ENCODE data around the gene TIGD1. TPM values are rescaled to one million over a fixed set of nuclear protein-coding genes. Genes with fewer than 3 reads are reported as not detected.

The TIGD1 gene
- total RNA-seq, 4 donors from 2014 or later, result 4.6 to 16.3 (median 7.9) TPM

DNA sequence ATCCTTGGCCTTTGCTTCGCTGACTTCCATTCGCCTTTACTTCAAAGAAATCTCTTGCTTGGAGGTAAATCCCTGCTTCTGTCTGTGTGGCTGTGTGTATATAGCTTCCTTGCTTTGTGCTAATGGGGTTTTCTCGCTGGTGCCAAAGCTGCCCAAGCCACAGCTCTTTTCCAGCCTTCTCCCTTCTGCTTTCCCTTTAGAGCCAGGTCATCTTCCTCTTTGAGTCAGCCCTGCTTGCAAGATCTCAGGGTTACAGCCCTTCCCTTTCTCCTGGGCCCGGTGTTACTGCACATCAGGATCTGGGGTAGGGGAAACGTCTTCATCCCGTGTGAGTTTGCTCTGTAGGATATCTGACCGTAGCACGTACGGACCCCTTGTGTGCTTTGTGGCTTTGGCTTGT is 19.2 kb upstream of the TIGD1 start:
- peaks cover 15% of the 10 kb centered on the region for H3K4me1 ChIP-seq
- H3K9me3 ChIP-seq, result no peaks in the 10 kb centered on the region
- H3K27me3 ChIP-seq, result no peaks in the 10 kb centered on the region
- peaks cover 84% of the 10 kb centered on the region for H3K36me3 ChIP-seq
- H3K4me3 ChIP-seq, result no peak overlapping the region
- WGBS, result 97% methylated on average over 9 of the region's 9 CpGs
- no peak for DNase-seq (ENCODE audit: low spot score in 2 of 2)
- no peak overlapping the region for H3K27ac ChIP-seq
- TF ChIP-seq EP300 (IDR thresholded peaks at IDR 0.05) (no peak), POLR2AphosphoS5 (IDR thresholded peaks at IDR 0.05) (no peak), POLR2A (IDR thresholded peaks at IDR 0.05) (no peak)
- TF ChIP-seq, protein P1, sequence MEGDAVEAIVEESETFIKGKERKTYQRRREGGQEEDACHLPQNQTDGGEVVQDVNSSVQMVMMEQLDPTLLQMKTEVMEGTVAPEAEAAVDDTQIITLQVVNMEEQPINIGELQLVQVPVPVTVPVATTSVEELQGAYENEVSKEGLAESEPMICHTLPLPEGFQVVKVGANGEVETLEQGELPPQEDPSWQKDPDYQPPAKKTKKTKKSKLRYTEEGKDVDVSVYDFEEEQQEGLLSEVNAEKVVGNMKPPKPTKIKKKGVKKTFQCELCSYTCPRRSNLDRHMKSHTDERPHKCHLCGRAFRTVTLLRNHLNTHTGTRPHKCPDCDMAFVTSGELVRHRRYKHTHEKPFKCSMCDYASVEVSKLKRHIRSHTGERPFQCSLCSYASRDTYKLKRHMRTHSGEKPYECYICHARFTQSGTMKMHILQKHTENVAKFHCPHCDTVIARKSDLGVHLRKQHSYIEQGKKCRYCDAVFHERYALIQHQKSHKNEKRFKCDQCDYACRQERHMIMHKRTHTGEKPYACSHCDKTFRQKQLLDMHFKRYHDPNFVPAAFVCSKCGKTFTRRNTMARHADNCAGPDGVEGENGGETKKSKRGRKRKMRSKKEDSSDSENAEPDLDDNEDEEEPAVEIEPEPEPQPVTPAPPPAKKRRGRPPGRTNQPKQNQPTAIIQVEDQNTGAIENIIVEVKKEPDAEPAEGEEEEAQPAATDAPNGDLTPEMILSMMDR (IDR thresholded peaks at IDR 0.05), result no peak

DNA sequence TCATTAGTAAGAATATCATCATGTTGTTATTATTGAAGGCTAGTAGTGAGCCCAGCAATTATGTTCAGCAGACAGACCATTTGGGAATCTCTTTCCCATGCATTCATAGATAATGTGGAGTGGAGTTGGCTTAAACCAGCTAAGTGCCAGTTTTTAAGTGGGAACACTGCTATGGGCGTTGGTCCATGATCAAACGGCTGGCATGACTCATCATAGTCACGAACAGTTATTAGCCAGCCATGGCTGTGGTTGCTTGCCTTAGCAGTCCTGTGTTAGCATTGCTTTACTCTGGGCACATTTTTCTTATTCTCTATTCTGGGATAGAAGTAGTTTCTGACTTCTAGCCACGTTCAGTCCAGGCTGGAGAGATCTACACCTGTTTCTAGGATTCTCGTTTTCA is 17.8 kb upstream of the TIGD1 start:
- 45% methylated on average over 5 of the region's 5 CpGs for WGBS
- no peaks in the 10 kb centered on the region for H3K27me3 ChIP-seq
- no peaks in the 10 kb centered on the region for H3K9me3 ChIP-seq
- TF ChIP-seq POLR2A (IDR thresholded peaks at IDR 0.05), result no peak
- no peak for TF ChIP-seq POLR2AphosphoS5 (IDR thresholded peaks at IDR 0.05)
- TF ChIP-seq, protein P1 (IDR thresholded peaks at IDR 0.05), result no peak
- no peak for TF ChIP-seq EP300 (IDR thresholded peaks at IDR 0.05)
- H3K4me1 ChIP-seq, result peaks cover 15% of the 10 kb centered on the region
- no peak for DNase-seq (ENCODE audit: low spot score in 2 of 2)
- no peak overlapping the region for H3K4me3 ChIP-seq
- H3K27ac ChIP-seq, result no peak overlapping the region
- peaks cover 85% of the 10 kb centered on the region for H3K36me3 ChIP-seq

DNA sequence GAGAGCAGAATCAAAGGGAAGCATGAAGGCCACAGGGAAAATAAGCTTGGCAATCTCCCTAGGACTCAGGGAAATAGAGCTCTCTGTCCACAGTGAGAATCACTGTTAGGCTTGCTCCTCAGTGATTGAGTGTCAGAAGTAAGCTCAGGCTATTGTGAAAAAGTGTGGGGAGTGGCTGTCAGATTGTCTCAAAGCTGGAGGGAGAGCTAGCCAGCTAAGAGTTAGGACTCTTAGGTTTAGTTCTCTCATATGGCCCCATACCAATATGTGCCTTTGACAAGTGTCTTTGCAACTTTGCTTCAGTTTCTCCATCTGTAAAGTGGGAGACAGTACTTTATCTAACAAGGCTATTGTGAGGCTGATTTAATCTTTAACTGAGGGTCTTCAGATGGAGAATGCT is 17.4 kb upstream of the TIGD1 start:
- Histone ChIP-seq H3K9me3 (no peaks in the 10 kb centered on the region), H3K36me3 (peaks cover 88% of the 10 kb centered on the region), H3K4me3 (no peak overlapping the region), H3K27me3 (no peaks in the 10 kb centered on the region), H3K4me1 (peaks cover 15% of the 10 kb centered on the region), H3K27ac (no peak overlapping the region)
- no peak for DNase-seq (ENCODE audit: low spot score in 2 of 2)
- TF ChIP-seq POLR2A (IDR thresholded peaks at IDR 0.05) (no peak), EP300 (IDR thresholded peaks at IDR 0.05) (no peak), POLR2AphosphoS5 (IDR thresholded peaks at IDR 0.05) (no peak)
- TF ChIP-seq, protein P1 (IDR thresholded peaks at IDR 0.05), result no peak

DNA sequence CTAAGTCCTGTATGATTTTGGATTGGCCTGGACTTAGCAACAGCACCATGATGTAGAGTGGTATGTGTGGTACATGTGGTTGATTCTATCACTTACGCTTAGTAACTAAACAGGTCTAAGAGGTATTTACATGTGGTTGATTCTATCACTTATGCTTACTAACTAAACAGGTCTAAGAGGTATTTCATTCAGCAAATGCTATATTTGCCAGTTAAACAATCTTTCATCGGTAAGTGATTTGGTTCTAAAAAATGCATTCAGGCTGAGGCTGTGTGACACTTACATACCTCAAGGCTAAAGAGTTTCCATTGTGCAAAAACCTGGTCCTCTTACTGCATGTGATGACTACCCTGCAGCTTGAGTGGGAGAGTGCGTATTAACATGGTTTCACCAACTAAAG is 13.2 kb upstream of the TIGD1 start:
- H3K27me3 ChIP-seq, result no peaks in the 10 kb centered on the region
- peaks cover 88% of the 10 kb centered on the region for H3K36me3 ChIP-seq
- no peak for DNase-seq (ENCODE audit: low spot score in 2 of 2)
- TF ChIP-seq POLR2A (IDR thresholded peaks at IDR 0.05) (no peak), EP300 (IDR thresholded peaks at IDR 0.05) (no peak), POLR2AphosphoS5 (IDR thresholded peaks at IDR 0.05) (no peak)
- TF ChIP-seq, protein P1 (IDR thresholded peaks at IDR 0.05), result no peak
- H3K4me1 ChIP-seq, result peaks cover 15% of the 10 kb centered on the region
- 50% methylated on average over 3 of the region's 3 CpGs for WGBS
- no peak overlapping the region for H3K4me3 ChIP-seq
- no peaks in the 10 kb centered on the region for H3K9me3 ChIP-seq
- no peak overlapping the region for H3K27ac ChIP-seq

DNA sequence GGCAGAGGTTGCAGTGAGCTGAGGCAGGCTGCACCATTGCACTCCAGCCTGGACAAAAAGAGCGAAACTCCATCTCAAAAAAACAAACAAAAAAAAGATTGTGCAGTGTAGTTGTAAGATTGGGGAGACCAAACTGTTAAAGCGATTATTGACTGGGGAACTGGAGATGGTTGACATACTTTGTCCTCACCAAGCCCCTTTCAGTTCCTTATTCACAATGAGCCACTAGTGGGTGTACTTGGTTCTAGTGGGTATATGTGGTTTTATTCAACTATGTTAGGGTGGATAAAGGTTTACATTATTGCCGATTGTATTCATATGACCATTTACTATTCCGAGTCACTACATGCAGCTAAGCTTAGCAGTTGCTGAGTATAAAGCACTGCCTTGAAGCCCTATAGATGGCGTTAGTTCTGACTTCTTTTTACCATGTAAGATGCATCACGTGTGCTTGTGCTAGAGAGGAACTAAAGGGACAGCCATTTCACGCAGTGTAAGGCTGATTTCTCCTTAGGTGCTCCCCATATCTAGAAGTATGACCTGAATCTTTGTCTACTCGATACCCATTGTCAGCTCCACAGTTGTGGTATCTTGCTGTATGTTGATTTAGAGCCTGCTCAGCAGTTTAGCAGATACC is 12.3 kb upstream of the TIGD1 start:
- H3K27me3 ChIP-seq, result no peaks in the 10 kb centered on the region
- no peak for DNase-seq (ENCODE audit: low spot score in 2 of 2)
- H3K4me1 ChIP-seq, result peaks cover 6% of the 10 kb centered on the region
- no peak overlapping the region for H3K27ac ChIP-seq
- no peak overlapping the region for H3K4me3 ChIP-seq
- WGBS, result 81% methylated on average over 8 of the region's 8 CpGs
- peaks cover 92% of the 10 kb centered on the region for H3K36me3 ChIP-seq
- TF ChIP-seq, protein P1 (IDR thresholded peaks at IDR 0.05), result no peak
- H3K9me3 ChIP-seq, result no peaks in the 10 kb centered on the region
